Right ventricle myocardium inferior (tissue), 1 donor: Measurements from ENCODE around the gene LRRC52. TPM values are rescaled to one million over a fixed set of nuclear protein-coding genes. Genes with fewer than 3 reads are reported as not detected.
A peak's percentile ranks its signal among the peaks of the same experiment; 100 is the strongest.
"Not testable (repeated sequence)": the region's sequence is repeated elsewhere in the genome, so short reads cannot be mapped to it uniquely, and the experiment has no call there.

ENCODE experiments used
- ATAC-seq: fragments of 200-7000 bp; cut with Tn5 transposase; one replicate; pipeline ENCODE4 v1.9.1; 2020; ENCODE audit warnings: mild to moderate bottlenecking, moderate library complexity
- DNase-seq: peaks from one replicate; pipeline ENCODE4 v3.0.0; 2021; ENCODE audit errors: missing footprints
- intact Hi-C: fragments of 100-400 bp; cut with DNase I; formaldehyde crosslinking; loops from one replicate; pipeline ENCODE4 v1.11.0; 2022
- total RNA-seq: library from RNA; stranded (reverse); fragmentation: NEBNext Ultra II Directional; extraction: Animal tissue kit (Norgen Biotek cat#: 25700); gene quantifications from one replicate; pipeline ENCODE4 v1.2.1, GENCODE V29; 2021
- donor health status: DM: no; HTN: yes; CAD: no; lungs with severe emphysema.

LRRC52 gene
- total RNA-seq, 1 donor from 2014 or later: 0.30 TPM

GRCh38 chr1:165575468-165576099, 31.8 kb downstream of the LRRC52 start:
- DNase-seq (no peak), ATAC-seq (no peak)
- intact Hi-C loops: no loop called here

- ATAC-seq (no peak), DNase-seq (no peak)
- intact Hi-C loops: no loop called here
Measured at GRCh38 chr1:165576536-165576935, 32.7 kb downstream of the LRRC52 start.

GRCh38 chr1:165577707-165578106, 33.9 kb downstream of the LRRC52 start:
- intact Hi-C loops: no loop called here
- no peak for ATAC-seq
- no peak for DNase-seq

- ATAC-seq (no peak), DNase-seq (no peak)
Measured at GRCh38 chr1:165580931-165581871, 37.4 kb downstream of the LRRC52 start.

GRCh38 chr1:165581926-165582325, 38.1 kb downstream of the LRRC52 start:
- no peak for ATAC-seq
- intact Hi-C loops: no loop called here

More at GRCh38 chr1:165580931-165581871, 37.4 kb downstream of the LRRC52 start:
- intact Hi-C loops: no loop called here

GRCh38 chr1:165586398-165586797, 42.6 kb downstream of the LRRC52 start:
- ATAC-seq: no peak
- DNase-seq: no peak
- intact Hi-C loops: no loop called here

More at GRCh38 chr1:165581926-165582325, 38.1 kb downstream of the LRRC52 start:
- DNase-seq: no peak

GRCh38 chr1:165591391-165591790, 47.6 kb downstream of the LRRC52 start:
- intact Hi-C loops, DNase-seq, ATAC-seq: not testable (repeated sequence)

- no peak for ATAC-seq
- DNase-seq: no peak
- intact Hi-C loops: loop anchor here (1.0 to 2.0 kb wide), 2 partner anchors 189 to 200 kb away; no protein-coding TSS in a partner anchor
Measured at GRCh38 chr1:165592945-165593823, 49.4 kb downstream of the LRRC52 start.

- ATAC-seq (no peak), DNase-seq (no peak)
- intact Hi-C loops: loop anchor here (5.0 kb wide), 1 partner anchor 102 kb away; the partner anchor contains the start of gene ALDH9A1
Measured at GRCh38 chr1:165595246-165595938, 51.6 kb downstream of the LRRC52 start.

- intact Hi-C loops: loop anchor here (5.0 kb wide), 1 partner anchor 99 kb away; the partner anchor contains the start of gene ALDH9A1
- peak; percentile 98 for DNase-seq
- ATAC-seq: peak; percentile 100
Measured at GRCh38 chr1:165597883-165598675, 54.3 kb downstream of the LRRC52 start.

GRCh38 chr1:165598676-165599059, 54.9 kb downstream of the LRRC52 start:
- DNase-seq (no peak), ATAC-seq (no peak)
- intact Hi-C loops: loop anchor here (5.0 kb wide), 1 partner anchor 99 kb away; the partner anchor contains the start of gene ALDH9A1

- ATAC-seq: no peak
Measured at GRCh38 chr1:165600793-165601192, 57.0 kb downstream of the LRRC52 start.

GRCh38 chr1:165603810-165604209, 60.0 kb downstream of the LRRC52 start:
- DNase-seq (no peak), ATAC-seq (no peak)
- intact Hi-C loops: loop anchor here (2.0 kb wide), 1 partner anchor 27 kb away; the partner anchor contains the start of gene MGST3

More at GRCh38 chr1:165600793-165601192, 57.0 kb downstream of the LRRC52 start:
- intact Hi-C loops: loop anchor here (1.0 kb wide), 1 partner anchor 314 kb away; no protein-coding TSS in a partner anchor
- no peak for DNase-seq

- ATAC-seq (no peak), DNase-seq (no peak)
- intact Hi-C loops: no loop called here
Measured at GRCh38 chr1:165605246-165605645, 61.4 kb downstream of the LRRC52 start.

- intact Hi-C loops, ATAC-seq, DNase-seq: not testable (repeated sequence)
Measured at GRCh38 chr1:165606676-165607075, 62.9 kb downstream of the LRRC52 start.

GRCh38 chr1:165610866-165611265, 67.1 kb downstream of the LRRC52 start:
- intact Hi-C loops: no loop called here
- no peak for DNase-seq
- no peak for ATAC-seq

- ATAC-seq (no peak), DNase-seq (no peak)
- intact Hi-C loops: no loop called here
Measured at GRCh38 chr1:165612062-165612461, 68.3 kb downstream of the LRRC52 start.
